ENCODE measurements around the gene TMEM170A. TPM values are rescaled to one million over a fixed set of nuclear protein-coding genes. Genes with fewer than 3 reads are reported as not detected.

Gene TMEM170A
- total and polyA plus RNA-seq, 2 experiments from 2014 or later: 21.1 to 43.6 TPM

DNA sequence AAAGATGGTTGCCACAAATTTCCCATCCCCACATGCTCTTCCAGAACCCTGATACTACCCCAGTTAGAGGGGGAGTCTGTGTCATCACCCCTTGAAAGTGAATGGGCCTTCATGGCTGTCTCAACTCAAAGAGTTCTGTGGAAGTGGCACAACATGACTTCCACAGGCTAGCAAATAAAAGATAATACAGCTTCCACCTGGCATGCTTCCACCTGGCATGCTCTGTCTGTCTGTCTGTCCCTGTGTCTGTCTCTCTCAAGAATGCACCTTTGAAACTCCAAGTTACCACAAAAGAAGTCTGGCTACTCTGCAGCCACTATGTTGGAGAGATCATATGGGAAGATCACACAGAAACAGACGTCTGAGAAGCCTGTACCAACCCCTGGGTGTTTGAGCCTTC lies 66.2 kb downstream of the TMEM170A start:
- Histone ChIP-seq H3K9me2 (replicated peaks; ENCODE audit: insufficient read depth) (no peaks in the 10 kb centered on the region), H3K27me3 (no peaks in the 10 kb centered on the region), H3K4me3 (no peak overlapping the region), H3K27ac (no peak overlapping the region), H2AFZ (no peak overlapping the region), H3K4me2 (no peak overlapping the region), H3K4me1 (ENCODE audit: insufficient read depth) (no peaks in the 10 kb centered on the region), H3K9me3 (ENCODE audit: low read depth) (no peaks in the 10 kb centered on the region), H4K20me1 (ENCODE audit: insufficient read depth, poor library complexity, severe bottlenecking) (no peaks in the 10 kb centered on the region), H3K79me2 (peaks cover 7% of the 10 kb centered on the region), H3K36me3 (replicated peaks; ENCODE audit: insufficient read depth, low read depth) (no peaks in the 10 kb centered on the region)
- 79% methylated on average over 1 of the region's 1 CpG for WGBS (ENCODE audit: low lambda C conversion rate, missing lambda C conversion rate)
- TF ChIP-seq EZH2 (IDR thresholded peaks at IDR 0.05; ENCODE audit: borderline replicate concordance) (no peak), EZH2phosphoT487 (IDR thresholded peaks at IDR 0.05; ENCODE audit: low read depth, severe bottlenecking, unreplicated experiment) (no peak)
- TF ChIP-seq, protein P1, sequence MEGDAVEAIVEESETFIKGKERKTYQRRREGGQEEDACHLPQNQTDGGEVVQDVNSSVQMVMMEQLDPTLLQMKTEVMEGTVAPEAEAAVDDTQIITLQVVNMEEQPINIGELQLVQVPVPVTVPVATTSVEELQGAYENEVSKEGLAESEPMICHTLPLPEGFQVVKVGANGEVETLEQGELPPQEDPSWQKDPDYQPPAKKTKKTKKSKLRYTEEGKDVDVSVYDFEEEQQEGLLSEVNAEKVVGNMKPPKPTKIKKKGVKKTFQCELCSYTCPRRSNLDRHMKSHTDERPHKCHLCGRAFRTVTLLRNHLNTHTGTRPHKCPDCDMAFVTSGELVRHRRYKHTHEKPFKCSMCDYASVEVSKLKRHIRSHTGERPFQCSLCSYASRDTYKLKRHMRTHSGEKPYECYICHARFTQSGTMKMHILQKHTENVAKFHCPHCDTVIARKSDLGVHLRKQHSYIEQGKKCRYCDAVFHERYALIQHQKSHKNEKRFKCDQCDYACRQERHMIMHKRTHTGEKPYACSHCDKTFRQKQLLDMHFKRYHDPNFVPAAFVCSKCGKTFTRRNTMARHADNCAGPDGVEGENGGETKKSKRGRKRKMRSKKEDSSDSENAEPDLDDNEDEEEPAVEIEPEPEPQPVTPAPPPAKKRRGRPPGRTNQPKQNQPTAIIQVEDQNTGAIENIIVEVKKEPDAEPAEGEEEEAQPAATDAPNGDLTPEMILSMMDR (IDR thresholded peaks at IDR 0.05; ENCODE audit: poor library complexity): no peak
- no peak for DNase-seq (ENCODE audit: low spot score)

DNA sequence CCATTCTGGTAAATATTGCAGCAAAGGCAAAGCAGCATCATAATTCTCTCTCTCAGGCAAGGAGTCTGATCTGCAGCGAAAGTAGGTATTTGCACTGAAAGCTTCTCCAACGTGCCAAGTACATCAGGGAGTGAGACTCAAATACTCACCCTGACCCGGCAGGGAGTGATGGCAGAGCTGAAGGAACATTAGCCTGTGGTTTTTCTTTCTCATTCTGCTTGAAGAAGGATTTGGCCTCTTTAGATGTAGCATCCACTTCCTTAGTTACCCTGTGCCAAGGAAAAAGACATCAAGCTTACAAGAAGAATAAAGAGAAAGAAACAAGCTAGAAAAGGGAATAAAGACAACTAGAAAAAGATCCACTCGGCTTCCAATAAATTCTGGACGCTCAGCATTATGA lies 69.5 kb downstream of the TMEM170A start:
- Histone ChIP-seq H3K9me3 (ENCODE audit: low read depth) (no peaks in the 10 kb centered on the region), H3K79me2 (peaks cover 7% of the 10 kb centered on the region), H3K4me2 (no peak overlapping the region), H3K4me3 (no peak overlapping the region), H2AFZ (no peak overlapping the region), H3K27ac (no peak overlapping the region), H3K4me1 (ENCODE audit: insufficient read depth) (peaks cover 5% of the 10 kb centered on the region), H3K27me3 (no peaks in the 10 kb centered on the region), H3K9me2 (replicated peaks; ENCODE audit: insufficient read depth) (no peaks in the 10 kb centered on the region), H4K20me1 (ENCODE audit: insufficient read depth, poor library complexity, severe bottlenecking) (no peaks in the 10 kb centered on the region), H3K36me3 (replicated peaks; ENCODE audit: insufficient read depth, low read depth) (no peaks in the 10 kb centered on the region)
- TF ChIP-seq EZH2phosphoT487 (IDR thresholded peaks at IDR 0.05; ENCODE audit: low read depth, severe bottlenecking, unreplicated experiment) (no peak), EZH2 (IDR thresholded peaks at IDR 0.05; ENCODE audit: borderline replicate concordance) (no peak)
- TF ChIP-seq, protein P1 (IDR thresholded peaks at IDR 0.05; ENCODE audit: poor library complexity): no peak
- DNase-seq (ENCODE audit: low spot score): no peak
- 98% methylated on average over 5 of the region's 5 CpGs for WGBS (ENCODE audit: low lambda C conversion rate, missing lambda C conversion rate)

Small RNA genes lying within 50 kb of the gene (small RNA-seq; reads per million reads assigned to genes)
- gene RF00598: not detected

Other genes starting within 250 kb of the TMEM170A start
- not detected in 2 replicates for gene CTRB1, start 245.7 kb downstream of the TMEM170A start, total RNA-seq
- gene CTRB1, start 245.7 kb downstream of the TMEM170A start, polyA plus RNA-seq: 0.21 and 0.26 TPM in 2 replicates
- gene BCAR1, start 213.1 kb downstream of the TMEM170A start, total RNA-seq: 73.2 and 77.3 TPM in 2 replicates
- gene BCAR1, start 213.1 kb downstream of the TMEM170A start, polyA plus RNA-seq: 112 and 124 TPM in 2 replicates
- 106 and 116 TPM in 2 replicates for gene CFDP1, start 31.2 kb downstream of the TMEM170A start, total RNA-seq
- 97.1 and 114 TPM in 2 replicates for gene CFDP1, start 31.2 kb downstream of the TMEM170A start, polyA plus RNA-seq
- 0.32 and 0.33 TPM in 2 replicates for gene CHST6, start 30.8 kb upstream of the TMEM170A start, total RNA-seq
- gene CHST6, start 30.8 kb upstream of the TMEM170A start, polyA plus RNA-seq: 0.16 and 0.37 TPM in 2 replicates
- gene CHST5, start 71.4 kb upstream of the TMEM170A start, total RNA-seq: 0.32 TPM in 1 of 2 replicates, not detected in the other
- gene CHST5, start 71.4 kb upstream of the TMEM170A start, polyA plus RNA-seq: not detected in 2 replicates
- gene TMEM231, start 91.6 kb upstream of the TMEM170A start, total RNA-seq: 5.4 and 14.2 TPM in 2 replicates
- gene TMEM231, start 91.6 kb upstream of the TMEM170A start, polyA plus RNA-seq: 3.5 and 7.1 TPM in 2 replicates
- gene GABARAPL2, start 101.7 kb upstream of the TMEM170A start, total RNA-seq: 106 and 143 TPM in 2 replicates
- 211 and 232 TPM in 2 replicates for gene GABARAPL2, start 101.7 kb upstream of the TMEM170A start, polyA plus RNA-seq
- gene ADAT1, start 158.6 kb upstream of the TMEM170A start, total RNA-seq: 29.5 and 37.9 TPM in 2 replicates
- 16.1 and 21.2 TPM in 2 replicates for gene ADAT1, start 158.6 kb upstream of the TMEM170A start, polyA plus RNA-seq
- gene KARS1, start 183.0 kb upstream of the TMEM170A start, total RNA-seq: 120 and 126 TPM in 2 replicates
- gene KARS1, start 183.0 kb upstream of the TMEM170A start, polyA plus RNA-seq: 86.6 and 112 TPM in 2 replicates
- 48.9 and 50.2 TPM in 2 replicates for gene TERF2IP, start 183.1 kb upstream of the TMEM170A start, total RNA-seq
- 75.2 and 78.5 TPM in 2 replicates for gene TERF2IP, start 183.1 kb upstream of the TMEM170A start, polyA plus RNA-seq
- gene CPHXL2, start 212.3 kb upstream of the TMEM170A start, total RNA-seq: not detected in 2 replicates
- not detected in 2 replicates for gene CPHXL2, start 212.3 kb upstream of the TMEM170A start, polyA plus RNA-seq
- not detected in 2 replicates for gene DUXB, start 236.8 kb upstream of the TMEM170A start, total RNA-seq
- gene DUXB, start 236.8 kb upstream of the TMEM170A start, polyA plus RNA-seq: not detected in 2 replicates